Bone marrow (tissue), 2 donors: ENCODE results near the gene PRMT9.

Source experiments
- DNase-seq, 2 donors: peaks; one replicate each; lab custom pipeline; 2025; lab: John Stamatoyannopoulos, UW

Gene PRMT9

DNA sequence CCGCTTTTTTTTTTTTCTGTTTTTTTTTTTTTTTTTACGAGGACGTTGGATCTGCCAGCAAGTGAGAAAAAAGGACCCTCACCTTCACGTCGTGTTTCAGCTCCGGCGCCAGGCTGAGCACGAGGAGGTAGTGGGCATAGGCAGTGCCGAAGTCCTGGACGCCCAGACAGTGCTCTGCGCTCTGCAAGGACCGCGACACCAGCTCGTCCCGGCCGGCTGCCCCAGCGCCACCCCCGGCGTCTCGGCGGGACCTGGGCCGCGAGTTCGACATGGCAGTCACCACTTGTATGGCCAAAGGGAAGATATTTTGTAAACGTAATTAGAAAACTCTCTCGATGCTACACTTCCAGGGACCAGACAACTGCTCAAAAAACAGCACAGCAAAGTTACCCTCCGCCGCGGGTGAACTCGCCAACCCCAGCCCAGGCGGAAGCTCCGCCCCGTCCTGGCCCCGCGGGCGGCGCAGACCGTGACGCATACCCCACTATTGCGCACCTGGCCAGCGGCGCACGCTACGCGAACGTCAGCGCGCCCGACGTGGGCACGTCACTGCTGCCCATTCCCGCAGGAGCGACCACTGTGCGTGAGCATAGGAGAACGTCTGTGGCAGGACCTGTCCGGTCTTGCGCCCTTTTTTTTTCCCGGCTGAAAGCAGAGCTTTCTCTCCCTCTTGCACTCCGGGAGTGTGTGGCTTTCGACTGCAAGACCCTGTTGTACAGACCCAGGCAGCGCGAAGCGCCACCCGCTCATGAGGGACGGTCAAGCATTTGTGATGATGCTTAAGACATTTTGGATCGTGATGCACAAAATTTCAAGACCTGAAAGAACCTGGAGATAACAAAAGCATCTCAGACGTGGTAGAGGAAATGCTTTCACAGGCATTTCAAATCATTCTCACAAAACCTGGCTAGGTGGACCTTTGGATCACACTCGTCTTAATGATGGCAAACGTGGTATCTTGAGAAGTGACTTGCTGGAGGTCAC lies at the start of gene PRMT9:
Gene PRMT9 (minus strand): TSS at position 447 of the 984 bp plus-strand sequence. CDS start 176 bp downstream, at position 271.
- DNase-seq: peak; percentile 53 to 84

DNA sequence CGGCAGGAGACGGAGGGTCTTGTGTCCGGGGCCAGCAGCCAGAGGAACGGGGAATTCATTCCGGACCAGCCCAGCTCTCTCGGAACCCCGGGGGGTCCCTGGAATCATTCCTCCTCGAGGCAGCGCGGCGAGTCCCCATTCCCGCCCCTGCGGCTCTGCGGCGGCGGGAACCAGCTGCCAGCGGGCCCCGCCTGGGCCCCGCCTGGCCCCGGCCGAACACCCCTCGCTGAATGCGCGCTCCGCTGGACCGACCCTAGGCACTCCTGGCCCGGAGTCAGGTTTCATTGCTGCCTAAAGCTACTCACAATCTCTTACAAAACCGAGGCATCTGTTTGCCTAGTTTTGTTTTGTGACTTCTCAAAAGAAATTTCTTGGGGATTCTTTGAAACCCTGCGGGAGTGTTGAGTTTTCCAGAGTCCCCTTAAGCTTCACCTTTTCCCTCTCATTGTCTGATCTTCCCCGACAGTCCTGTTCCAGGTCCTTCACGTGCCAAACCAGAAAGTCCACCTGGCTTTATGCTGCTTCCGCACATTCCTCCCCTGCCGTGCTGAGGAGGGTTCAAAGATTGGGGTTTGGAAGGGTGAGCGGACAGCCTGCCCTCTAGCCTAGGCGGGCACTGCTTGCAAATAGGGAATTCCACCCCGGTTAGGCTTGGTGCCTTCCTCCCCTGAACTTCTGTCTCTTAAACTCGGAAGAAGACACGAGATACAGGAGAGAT lies 48.7 kb upstream of the PRMT9 start:
- no peak for DNase-seq

DNA sequence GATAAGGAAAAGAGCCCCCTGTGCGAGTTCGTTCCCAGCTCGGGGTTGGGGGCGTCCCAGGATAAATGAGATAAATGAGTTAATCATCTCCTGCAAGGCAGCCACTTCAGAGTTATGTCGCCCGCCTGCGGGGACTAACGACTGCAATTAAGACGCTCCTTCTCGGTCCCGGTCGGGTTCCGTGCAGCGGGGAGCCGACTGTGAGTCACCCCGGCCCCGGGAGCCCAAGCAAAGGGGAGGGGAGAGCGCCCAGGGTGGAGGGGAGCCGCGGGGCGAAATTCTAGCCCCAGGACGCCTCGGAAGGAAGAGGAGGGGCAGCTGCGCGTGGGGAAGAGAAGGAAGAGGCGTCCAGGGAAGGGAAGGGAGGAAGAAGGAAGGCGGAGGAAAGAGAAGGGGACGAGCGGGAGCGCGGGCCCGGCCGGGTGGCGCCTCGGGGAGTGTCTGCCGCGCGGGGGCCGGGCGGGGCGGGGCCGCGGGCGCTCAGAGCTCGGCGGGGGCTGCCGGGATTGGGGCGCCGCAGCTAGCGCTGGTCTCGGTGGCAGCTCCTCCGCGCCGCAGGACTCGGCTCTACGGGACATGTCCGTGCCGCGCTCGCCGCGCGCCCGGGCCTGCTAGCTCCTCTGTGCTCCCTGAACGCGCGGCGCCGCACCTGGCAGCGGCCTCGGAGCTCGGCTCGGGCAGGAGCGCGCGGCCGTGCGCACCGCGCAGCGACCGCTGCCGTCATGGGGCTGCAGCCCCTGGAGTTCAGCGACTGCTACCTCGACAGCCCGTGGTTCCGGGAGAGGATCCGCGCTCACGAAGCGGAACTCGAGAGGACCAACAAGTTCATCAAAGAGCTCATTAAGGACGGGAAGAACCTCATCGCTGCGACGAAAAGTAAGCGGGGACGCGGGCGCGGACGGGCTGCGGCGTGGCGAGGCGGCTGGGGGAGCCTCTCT lies 47.9 kb upstream of the PRMT9 start, which contains the start of gene ARHGAP10:
Gene ARHGAP10 (plus strand): TSS at position 509 of the 938 bp plus-strand sequence. CDS start 214 bp downstream, at position 723.
- DNase-seq: peak; percentile 4 to 73

DNA sequence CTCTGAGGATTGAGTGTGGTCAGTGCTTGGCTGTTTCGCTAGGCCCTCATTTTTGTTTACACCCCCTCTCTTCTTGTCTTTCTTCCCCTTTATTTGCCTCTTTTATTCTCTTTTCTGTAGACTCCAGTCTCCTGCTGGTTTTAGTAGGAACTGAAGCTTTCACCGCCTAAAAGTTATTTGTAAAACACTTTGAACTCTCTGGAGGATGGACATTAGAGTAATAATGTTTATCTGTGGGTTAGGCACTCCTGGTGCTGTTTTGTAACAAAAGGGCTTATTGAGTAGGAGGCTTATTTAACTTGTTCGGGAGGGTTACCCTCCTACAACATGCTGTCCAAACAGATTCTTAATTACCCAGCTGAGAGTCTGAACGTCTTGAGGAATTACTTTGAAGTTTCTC lies 46.4 kb upstream of the PRMT9 start:
- no peak for DNase-seq

DNA sequence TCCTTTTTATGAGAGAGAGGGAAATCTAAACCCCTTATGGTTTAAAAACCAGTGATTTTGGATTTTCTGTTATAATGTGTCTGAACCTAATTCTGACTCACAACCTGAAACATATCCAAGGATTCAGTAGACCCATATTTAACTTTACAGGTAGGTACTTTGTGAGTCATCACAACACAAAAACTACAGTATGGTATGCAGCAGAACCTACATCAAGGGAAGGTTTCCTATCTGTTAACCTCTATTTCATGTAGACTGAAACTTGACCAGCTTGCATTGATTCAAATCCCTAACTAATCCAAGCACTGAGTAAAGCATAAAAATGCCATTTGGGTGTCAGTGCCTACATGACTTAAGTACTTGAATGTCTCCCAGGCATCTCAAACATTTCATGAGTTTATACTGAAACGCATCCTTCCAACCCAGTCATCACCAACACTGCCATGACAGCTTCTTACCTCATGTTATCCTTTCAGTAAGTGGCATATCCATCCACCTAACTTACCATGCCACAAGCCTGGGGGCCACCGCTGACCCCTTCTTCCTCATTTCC lies 43.6 kb upstream of the PRMT9 start:
- DNase-seq: no peak

DNA sequence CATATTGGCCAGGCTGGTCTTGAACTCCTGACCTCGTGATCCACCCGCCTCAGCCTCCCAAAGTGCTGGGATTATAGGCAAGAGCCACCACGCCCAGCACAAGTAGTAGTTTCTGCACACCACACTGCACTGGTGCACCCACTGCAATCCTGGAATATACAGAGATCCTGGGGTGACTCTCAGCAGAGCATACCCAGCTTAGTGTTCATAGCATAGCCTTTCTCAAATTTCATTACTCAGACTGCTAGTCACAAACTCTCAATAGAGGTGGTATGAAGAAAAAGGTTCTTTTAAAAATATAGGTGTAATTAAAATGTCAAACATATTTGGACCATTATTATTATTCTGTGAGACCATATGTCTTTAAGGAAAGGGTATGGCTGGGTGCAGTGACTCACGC lies 41.7 kb upstream of the PRMT9 start:
- DNase-seq: no peak

DNA sequence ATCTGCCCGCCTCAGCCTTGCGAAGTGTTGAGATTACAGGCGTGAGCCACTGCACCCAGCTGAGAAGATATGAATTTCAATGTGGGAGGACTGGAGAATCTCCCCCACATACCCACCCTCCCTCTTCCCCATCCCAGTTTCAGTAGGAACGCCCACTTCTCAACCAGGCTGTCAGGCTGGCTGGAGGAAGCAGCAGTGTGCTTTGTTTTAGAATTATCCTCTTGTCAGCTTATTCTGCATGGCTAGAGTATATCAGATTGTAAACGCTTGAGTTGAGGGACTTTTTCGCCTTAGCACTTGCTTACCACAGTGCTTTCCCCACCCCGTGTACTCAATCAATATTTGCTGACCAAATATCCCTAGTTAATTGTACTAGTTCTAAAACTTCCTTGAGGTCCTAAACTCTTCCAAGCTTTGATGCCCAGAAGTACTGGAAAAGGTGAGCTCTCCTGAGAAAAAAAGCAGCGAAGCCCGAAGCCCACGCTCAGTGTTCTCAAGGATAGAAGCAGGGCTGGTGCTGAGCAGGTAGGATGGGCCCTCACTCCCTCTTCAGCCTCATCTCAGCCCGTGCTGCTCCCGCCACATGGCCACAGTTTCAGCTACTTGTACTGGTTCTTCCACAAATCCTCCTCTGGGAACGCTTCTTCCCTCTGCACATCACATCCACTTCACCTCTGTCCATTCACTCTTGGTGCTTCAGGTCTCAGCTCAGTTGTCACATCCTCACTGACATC lies 40.7 kb upstream of the PRMT9 start:
- DNase-seq: no peak

DNA sequence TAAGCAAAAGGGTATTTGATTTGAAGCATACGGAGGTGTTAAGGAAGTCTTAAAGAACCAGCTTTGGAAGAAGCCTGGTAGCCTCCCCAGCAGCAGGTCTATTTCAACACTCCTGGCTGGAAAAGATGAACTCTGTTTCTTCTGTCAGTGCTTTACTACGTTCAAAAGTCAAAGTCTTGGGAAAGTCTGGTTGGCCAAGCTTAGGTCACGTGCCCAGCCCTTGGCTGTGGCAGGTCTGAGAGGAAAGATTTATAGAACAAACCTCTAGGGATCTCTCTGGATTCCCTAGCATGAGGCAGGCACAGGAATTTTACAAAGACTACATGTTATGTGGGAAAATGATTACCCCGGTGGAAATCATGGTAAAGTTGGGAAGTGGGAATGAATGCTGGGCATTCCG lies 39.4 kb upstream of the PRMT9 start:
- no peak for DNase-seq

DNA sequence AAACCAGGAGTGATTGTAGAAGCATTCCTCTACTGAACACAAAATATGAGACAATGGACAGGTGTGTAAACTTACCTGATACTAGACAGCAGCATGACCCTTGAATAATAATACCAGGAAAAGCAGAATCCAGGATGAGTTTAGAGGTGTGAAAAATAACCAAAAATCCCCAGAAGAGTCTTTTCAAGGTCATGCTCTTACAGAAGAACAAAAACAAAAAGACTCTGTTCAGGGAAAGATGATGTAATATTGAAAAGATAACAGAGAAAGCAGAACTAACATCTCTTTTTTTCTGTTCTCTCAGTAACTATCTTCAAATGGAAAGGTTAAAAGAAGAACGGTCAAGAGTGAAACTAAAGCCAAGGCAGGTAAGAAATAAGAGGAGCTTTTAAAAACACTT lies 33.9 kb upstream of the PRMT9 start:
- no peak for DNase-seq

DNA sequence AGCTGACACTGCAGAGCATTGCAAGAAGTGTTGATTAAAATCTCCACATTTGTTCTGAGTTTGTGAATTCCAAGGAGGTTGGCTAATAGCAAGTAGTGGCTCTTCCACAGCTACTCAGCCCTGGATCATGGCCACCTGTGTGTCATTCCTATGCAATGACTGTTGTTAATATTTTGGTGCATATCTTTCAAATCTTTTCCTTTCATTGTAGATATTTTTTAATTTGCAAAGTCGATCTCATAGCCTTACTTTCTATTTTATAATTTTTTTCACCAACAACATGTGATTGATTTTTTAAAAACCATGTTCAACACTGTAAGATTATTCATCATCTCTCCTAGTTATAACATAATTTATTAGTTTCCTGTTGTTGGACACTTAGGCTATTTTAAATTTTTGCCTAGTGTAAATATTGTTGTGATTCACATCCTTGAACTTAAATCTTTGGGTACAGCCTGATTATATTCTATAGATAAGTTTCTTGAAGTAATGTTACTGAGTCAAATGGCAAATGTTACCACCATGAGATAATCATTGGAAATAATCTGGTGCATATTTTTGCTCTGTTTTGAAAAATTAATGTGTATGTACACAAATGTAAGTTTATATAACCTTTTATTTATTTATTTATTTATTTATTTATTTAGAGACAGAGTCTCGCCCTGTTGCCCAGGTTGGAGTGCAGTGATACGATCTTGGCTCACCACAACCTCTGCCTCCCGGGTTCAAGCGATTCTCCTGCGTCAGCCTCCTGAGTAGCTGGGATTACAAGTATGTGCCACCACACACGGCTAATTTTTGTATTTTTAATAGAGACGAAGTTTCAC lies 30.8 kb upstream of the PRMT9 start:
- no peak for DNase-seq

DNA sequence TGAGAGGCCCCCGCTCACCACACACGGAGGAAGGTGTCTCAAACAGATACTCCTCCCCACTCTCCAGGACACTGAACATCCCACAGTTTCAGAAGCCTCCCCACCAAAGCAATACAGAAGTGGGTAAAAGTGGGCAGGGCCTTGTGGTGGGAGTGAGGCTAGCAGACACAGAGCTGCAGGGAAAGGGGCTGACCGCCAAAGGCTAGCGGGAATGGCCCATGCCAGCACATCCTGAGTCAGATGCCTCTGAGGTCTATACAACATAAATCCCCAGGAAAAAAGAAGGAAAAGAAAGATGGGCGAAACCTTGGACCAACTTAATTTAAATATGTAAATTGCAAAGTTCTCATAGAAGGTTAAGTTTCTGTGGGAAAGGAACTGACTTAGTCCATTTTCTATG lies 26.0 kb upstream of the PRMT9 start:
- DNase-seq: no peak

DNA sequence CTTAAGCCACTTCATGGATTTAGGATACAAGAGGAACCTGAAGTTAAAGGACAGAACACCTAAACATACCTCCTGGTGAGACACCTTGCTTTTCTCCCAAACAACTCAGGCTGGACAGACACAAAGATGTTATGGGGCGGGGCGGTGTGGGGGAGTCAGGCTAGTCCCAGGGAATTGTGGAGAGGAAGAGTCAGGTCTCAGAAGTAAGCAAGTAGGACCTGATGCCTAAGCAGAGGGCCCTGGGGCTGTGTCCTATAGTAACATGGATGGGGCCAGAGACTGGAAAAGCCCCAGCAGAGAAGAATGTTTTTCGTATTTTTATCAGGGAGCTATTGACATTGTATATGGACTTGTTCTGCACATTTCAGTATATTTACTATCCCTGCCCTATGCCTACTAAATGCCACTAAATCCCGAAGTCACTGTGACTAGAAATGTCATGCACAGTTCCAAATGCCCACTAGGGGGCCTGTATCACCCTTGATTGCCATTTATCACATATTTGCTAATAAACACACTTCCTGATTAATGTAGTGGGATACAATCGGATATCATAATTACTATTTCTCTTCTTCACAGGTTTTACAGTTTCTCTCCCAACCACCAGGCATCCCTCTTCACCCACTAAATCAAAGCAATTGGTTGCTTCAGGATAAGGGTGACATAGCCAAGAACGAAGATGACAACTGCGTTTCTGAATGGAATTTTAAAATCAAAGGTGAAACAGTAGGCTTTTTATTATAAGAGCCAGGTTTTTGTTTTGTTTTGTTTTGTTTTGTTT lies 24.1 kb upstream of the PRMT9 start:
- DNase-seq: peak in 1 of 2 donors; percentile 15

DNA sequence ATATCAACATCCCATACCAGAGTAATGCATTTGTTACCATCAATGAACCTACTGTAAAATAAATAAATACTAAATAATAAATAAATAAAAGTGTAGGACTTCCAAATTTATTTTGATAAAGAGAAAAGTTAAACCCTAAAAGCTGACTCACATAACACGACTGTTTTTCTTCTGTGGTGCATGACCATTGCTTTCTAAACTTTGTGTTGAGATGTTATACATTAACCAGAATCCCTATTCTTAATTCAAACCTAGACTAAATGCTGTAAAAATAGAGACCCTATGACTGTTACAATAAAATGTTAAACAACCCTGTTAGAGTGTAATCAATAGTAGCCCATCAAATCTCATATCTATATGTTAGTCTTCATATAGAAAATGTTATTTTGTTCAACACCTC lies 20.9 kb upstream of the PRMT9 start:
- DNase-seq: no peak

DNA sequence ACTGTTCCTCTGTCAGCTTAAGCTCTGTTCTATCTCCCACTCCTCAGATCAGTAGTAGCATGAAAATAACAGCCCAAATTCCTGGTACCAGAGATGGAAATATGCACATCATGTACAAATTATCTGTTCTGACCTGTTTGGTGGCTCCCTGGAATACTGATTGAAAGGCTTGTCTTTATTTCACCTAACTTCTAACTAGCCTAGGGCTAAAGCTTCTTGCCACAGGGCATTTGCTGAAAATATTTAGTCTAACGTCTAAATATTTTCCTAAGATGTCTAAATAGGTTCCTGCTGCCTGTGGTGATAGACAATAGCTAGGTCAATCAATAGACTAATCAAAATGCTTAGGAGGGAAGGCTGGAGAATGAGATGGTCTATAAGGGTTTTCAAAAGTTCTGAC lies 12.9 kb upstream of the PRMT9 start:
- DNase-seq: no peak

DNA sequence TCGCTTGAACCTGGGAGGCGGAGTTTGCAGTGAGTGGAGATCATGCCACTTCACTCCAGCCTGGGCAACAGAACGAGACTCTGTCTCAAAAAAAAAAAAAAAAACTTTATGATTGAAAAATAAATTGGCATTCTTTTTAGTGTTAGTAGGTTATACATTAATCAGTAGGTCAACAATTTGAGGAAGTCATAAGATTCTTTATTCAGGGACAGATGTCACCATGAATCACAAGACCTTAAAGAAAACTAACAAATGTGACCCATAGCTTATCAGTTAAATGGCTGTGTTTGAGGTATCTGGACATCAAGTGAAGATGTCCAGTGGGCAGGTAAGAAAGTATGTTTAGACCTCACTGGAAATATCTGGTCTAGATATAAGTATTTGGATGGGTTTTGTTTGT lies 9.3 kb upstream of the PRMT9 start:
- DNase-seq: no peak

DNA sequence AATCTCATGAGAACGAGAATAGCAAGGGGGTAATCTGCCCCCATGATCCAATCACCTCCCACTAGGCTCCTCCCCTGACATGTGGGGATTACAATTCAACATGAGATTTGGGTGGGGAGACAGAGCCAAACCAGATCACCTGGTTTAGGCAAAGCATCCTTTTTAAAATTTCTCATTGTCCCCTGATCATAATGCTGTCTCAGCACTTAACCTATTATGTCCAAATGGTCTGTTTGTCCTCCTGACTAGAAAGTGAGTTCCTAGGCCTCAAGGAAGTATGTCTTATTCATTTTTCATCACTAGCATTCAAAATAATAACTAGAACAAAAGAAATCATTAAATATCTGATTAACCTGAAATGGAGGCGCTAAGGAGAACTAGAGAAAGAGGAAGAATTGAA lies 7.9 kb upstream of the PRMT9 start:
- DNase-seq: no peak

DNA sequence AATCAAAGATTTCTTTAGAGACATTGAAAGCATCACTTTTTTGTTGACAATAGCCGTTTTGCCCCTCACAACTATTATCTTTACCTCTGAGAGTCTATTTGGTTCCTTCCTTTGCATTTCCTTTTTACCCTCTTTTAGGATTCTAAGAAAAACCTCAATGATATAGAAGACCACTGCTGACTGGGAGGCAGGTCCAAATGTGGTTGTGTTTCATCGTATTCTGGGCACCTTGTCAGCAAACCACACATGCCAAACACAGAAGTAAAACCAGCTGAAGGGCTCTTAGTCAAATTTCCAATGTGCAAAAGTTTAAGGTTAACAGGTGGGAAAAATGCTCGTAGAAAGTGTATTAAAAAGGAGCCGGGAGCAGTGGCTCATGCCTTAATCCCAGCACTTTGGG lies 5.1 kb upstream of the PRMT9 start:
- no peak for DNase-seq

DNA sequence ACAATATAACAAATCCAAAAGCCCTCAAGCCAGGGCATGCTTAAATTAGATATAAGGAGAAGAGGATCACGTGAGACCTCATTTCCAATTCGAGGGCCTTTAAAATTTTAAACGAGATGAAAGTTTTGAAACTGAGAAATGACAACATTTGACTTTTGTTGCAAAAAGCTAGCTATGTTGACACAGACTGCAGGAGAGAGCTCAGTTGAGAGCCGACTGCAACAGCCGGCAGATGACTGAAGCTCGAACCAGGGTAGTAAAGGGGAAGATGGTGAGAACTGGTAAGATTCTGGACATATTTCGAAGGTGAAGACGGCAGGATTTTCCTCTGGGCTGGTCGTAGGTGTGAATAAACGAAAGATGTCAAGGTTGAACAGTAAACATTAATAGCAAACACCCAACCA lies 773 bp downstream of the PRMT9 start:
- no peak for DNase-seq

DNA sequence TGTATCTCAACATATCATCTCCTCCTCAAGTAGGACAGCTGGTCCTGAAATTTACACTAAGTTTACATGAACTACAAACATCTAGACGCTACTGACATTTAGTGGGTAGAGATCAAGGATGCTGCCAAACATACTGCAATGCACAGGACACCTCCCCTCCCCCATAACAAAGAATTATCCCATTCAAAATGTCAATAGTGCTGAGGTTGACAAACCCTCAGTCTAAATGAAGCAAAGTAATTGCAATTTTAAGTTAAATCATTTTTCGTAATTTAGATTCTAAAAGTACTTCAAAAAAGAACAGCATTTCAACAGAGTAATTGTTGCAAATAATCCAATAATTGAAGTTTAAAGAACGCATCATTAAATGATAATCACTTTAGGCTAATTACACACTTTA lies 1.2 kb downstream of the PRMT9 start:
- DNase-seq: no peak
